HCEC 1CT (cell line): ENCODE measurements around the gene CDK13.

Experiments
- DNase-seq: peaks from one replicate; pipeline ENCODE4 v3.0.0-alpha.2; 2017

CDK13 gene

GRCh38 chr7:39950473-39951225, 593 bp downstream of the CDK13 start:
- DNase-seq, result peak; percentile 52

- peak; percentile 61 for DNase-seq
These were observed 1.5 kb downstream of the CDK13 start for GRCh38 chr7:39951226-39952194.

- DNase-seq, result peak; percentile 36
These were observed 2.3 kb downstream of the CDK13 start for GRCh38 chr7:39952374-39952773.

- no peak for DNase-seq
These were observed 2.7 kb downstream of the CDK13 start for GRCh38 chr7:39952803-39953202.

GRCh38 chr7:39954694-39955093, 4.6 kb downstream of the CDK13 start:
- no peak for DNase-seq

GRCh38 chr7:39958038-39958437, 8.0 kb downstream of the CDK13 start:
- DNase-seq, result no peak

- no peak for DNase-seq
These were observed 17.5 kb downstream of the CDK13 start for GRCh38 chr7:39967406-39968161.

- peak; percentile 45 for DNase-seq
These were observed 19.4 kb downstream of the CDK13 start for GRCh38 chr7:39969431-39969830.

GRCh38 chr7:39971924-39972323, 21.9 kb downstream of the CDK13 start:
- DNase-seq, result no peak

GRCh38 chr7:39973801-39974200, 23.7 kb downstream of the CDK13 start:
- no peak for DNase-seq

DNA sequence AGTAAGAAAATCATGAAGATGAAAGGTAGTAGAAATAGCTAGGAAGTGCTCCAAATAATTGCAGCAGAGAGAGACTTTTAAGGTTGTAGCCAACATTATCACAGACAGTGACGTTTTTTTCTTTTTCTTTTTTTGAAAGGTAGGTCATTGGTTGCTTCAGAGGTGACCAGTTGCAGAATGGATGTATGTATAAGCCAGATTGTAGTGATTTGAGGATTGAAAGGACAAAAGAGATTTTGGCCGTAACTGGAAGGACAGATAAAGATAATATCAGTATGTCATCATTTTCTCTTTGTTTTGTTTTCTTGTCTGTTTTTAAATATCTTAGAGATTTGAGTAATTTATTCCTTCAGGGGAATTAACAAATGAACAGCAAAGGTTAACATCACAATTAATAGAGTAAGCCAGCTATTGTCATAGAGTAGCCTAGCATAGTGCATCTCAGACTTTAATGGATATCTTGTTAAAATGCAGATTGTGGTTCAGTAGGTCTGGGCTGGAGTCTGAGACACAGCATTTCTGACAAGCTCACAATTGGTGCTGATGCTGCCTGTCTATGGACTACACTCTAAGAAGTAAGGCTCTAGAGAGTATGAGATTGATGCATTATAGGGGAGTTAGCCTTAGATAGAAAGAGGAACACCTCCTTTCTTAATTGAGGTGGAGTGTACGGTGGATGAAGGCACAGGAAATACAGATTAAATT, 28.3 kb downstream of the CDK13 start:
- DNase-seq, result no peak

GRCh38 chr7:39979406-39980073, 29.5 kb downstream of the CDK13 start:
- DNase-seq, result no peak

DNA sequence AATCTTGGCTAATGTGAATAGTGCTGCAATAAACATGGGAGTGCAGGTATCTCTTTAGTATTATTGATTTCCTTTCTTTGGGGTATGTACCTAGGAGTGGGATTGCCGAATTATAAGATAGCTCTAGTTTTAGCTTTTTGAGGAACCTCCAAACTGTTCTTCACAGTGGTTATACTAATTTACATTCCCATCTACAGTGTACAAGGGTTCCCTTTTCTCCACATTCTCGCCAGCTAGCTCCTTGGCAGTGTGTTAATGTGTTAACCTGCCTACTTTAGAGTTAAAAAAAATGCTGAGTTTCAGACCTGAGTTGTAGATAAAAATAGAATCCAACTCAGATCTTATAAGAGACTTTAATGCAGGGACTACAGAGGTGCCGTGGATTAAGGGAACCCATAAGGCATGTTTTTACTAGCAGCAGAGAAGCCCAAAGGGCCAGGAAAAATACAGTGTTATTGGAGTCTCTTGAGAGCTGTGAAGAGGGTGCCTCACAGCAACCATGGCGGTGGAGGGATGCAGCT, 35.4 kb downstream of the CDK13 start:
- no peak for DNase-seq

- no peak for DNase-seq
These were observed 37.7 kb downstream of the CDK13 start for GRCh38 chr7:39987641-39988347.

DNA sequence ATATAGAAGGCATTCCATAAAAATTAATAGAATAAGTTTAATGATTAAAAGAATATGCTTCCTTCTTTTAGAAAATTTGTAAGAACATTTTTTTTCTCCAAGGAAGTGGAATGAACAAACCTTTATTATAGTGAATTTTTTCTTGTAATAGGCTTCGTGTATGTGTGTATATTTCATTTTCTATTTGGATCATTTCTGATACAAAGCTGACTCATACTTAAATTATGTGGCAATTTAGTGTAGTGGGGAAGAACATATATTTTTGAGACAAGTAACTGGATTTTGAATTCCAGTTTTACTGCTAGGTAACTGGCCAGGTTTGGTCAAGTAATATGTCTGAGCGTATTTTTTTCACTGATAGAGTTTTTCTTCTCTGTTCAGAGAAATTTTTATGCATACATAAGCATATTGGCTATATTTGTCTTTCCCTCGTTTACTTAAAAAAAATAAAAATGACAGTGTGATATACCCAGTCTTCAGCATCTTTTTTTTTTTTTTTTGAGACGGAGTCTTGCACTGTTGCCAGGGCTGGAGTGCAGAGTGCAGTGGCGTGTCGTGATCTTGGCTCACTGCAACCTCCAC, 50.8 kb downstream of the CDK13 start:
- peak; percentile 33 for DNase-seq

- no peak for DNase-seq
These were observed 51.6 kb downstream of the CDK13 start for GRCh38 chr7:40001649-40002048.

DNA sequence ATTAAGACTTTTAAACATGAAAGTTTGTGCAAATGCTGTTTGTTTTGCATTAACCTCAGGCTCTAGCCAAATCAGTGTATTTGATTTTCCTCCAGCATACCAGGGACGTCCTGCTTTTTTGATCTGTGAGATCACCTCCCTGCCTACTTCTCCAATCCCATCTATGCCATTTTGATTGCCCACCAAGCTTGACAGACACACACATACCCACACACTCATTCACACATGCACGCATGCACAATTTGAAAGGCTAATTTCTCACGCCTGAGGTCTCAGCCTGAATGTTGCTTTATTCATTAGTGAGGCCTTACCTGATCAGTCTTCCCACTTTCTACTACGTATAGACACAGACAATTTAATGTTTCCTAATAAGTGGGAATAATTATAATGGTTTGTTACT, 53.5 kb downstream of the CDK13 start:
- no peak for DNase-seq

GRCh38 chr7:40008223-40008815, 58.3 kb downstream of the CDK13 start:
- peak; percentile 77 for DNase-seq

- no peak for DNase-seq
These were observed 59.2 kb downstream of the CDK13 start for GRCh38 chr7:40009301-40009700.

GRCh38 chr7:40014376-40014775, 64.3 kb downstream of the CDK13 start:
- DNase-seq, result no peak
